Stimulated activated CD4-positive, alpha-beta T cell treated with anti-CD3 and anti-CD28 coated beads, Interleukin-12 subunit alpha, Interleukin-12 subunit beta, amount 100 ng/mL, for 48 hours (primary cell): ENCODE data around the gene MUC20.
"Not testable (repeated sequence)": the region's sequence is repeated elsewhere in the genome, so short reads cannot be mapped to it uniquely, and the experiment has no call there.

ENCODE experiments used
- DNase-seq, 3 donors: peaks; one replicate each; pipeline ENCODE4 v3.0.0-alpha.2; 2020; ENCODE audit warnings: low read depth in 2 of 3, low spot score in 1 of 3

The MUC20 gene

DNA sequence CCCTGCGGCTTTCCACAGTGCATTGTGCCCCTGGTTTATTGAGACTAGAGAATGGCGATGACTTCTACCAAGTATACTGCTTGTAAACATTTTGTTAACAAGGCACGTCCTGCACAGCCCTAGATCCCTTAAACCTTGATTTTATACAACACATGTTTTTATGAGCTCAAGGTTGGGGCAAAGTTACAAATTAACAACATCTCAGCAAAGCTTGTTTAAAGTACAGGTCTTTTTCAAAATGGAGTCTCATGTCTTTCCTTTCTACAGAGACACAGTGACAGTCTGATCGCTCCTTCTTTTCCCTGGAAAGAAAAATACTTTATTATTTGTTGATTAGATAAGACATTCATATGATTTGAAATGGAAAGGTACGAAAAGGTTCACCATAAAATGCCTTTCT is 8.0 kb downstream of the MUC20 start:
- DNase-seq = not testable (repeated sequence)

DNA sequence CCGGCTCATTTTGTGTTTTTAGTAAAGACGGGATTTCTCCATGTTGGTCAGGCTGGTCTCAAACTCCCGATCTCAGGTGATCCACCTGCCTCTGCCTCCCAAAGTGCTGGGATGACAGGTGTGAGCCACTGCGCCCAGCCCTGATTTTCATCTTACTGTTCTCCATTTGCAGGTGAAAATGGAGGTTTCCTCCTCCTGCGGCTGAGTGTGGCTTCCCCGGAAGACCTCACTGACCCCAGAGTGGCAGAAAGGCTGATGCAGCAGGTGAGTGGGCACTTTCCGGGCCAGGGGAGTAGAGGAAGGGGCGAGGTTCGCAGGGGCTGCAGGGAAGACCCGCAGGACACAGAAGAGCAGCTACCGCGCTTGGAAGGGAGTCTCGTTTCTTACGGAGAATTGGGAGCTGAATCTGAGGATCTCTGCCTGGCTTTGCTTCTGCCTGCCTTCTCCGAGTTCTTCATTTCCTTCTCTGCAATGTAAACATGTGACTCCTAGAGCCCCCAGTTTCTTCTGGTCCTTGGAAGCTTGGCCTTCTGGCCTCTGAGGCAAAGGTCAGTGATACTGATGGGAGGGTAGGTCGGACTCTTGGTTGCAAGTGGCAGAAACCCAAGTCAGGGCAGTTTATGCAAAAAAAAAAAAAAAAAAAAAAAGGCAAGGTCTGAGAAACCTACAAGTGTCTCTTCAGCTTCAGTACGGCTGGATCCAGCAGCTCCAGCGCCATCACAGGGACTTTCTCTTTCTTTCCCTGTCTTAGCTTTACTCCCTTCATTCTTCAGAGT is 8.9 kb downstream of the MUC20 start:
- no peak for DNase-seq

GRCh38 chr3:195731356-195731905 is 10.7 kb downstream of the MUC20 start:
- no peak for DNase-seq

- DNase-seq = no peak
Observed at GRCh38 chr3:195732940-195733339, 12.2 kb downstream of the MUC20 start.

DNA sequence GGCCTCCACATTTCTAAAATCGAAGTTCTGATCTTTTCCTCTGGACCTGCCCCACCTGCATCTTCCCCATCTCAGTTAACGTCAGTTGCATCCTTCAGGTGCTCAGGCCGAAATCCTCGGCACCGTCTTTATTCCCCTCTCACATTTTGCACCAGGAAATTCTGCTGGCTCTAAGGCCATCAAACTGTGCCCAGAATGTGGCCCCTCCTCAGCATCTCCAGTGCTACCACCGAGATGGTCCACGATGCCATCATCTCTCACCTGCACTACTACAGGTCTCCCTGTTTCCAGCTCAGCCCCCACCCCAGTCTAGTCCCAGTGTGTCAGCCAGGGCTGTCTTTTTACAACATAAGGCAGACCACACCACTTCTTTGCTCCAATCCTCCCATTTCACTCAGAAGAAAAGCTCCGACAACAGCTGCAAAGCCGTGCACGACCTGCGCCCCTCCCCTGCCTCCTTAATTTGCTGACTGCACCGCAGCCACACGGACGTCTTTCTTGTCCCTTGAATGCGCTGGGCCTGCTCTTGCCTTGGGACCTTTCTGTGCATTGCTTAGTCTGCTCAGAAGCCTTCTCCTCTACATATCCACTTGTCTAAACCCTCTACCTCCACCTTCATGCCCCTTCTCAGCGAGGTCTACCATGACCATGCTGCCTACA is 14.4 kb downstream of the MUC20 start:
- no peak for DNase-seq

- no peak for DNase-seq
Observed at GRCh38 chr3:195736866-195737490, 16.2 kb downstream of the MUC20 start.

- not testable (repeated sequence) for DNase-seq
Observed at GRCh38 chr3:195737782-195738181, 17.0 kb downstream of the MUC20 start.

DNA sequence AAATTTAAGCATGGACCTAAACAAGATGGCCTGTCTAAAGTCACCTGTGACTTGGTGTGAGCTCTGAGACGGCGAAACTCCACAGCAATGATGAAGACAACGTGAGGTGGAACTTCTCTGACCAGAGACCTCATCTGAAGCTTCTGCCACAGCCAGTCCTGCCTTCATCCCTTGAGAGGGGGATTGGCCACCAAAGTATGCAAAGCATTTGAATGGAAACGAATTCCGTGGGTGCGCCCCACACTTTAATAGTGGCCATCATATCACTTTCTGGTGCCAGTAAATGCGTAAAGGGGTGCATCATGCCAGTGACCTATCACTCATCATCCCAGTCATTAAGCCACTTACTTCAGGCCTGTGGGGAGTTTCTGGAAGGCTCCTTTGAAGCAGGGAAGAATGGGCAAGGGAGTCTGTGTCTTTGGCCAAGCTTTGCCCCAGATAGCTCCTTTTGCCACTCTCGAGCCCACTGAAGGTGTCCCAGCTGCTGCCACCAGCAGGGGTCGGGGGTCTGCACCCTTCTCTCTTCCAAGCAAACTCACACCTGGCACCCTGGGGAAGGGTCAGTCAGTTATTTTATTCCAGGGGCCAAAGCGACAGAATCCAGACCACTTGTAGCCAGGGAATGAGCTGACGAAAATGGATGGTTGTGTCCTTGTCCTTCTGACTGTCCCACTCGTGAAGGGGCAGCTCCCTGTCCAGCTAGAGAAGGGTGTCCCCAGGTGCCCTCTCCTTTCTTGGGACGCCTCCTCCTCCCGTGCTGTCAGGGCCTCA is 17.7 kb downstream of the MUC20 start:
- DNase-seq = no peak

- no peak for DNase-seq
Observed at GRCh38 chr3:195739561-195740111, 18.9 kb downstream of the MUC20 start.

- no peak for DNase-seq
Observed at GRCh38 chr3:195744437-195744836, 23.7 kb downstream of the MUC20 start.

- DNase-seq = no peak
Observed at GRCh38 chr3:195746346-195746745, 25.6 kb downstream of the MUC20 start.

DNA sequence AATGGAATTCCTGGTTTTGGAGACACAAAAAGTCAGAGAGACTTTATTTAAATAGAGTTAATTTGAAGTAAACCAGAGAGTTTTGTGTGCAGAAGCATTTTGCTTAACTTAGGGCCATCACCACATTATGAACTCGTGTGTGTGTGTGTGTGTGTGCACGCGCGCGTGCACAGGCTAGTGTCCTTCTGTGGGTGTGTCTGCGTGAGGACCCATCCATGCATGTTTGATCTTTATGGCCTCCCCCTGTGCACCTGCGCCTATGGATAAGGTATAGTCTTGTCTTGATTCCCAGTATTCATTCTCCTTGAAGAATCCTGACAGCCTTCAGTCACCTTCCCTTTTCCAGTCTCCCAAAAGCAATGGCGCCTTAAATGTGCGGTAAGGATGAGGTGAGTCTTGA is 26.0 kb downstream of the MUC20 start:
- DNase-seq = no peak

DNA sequence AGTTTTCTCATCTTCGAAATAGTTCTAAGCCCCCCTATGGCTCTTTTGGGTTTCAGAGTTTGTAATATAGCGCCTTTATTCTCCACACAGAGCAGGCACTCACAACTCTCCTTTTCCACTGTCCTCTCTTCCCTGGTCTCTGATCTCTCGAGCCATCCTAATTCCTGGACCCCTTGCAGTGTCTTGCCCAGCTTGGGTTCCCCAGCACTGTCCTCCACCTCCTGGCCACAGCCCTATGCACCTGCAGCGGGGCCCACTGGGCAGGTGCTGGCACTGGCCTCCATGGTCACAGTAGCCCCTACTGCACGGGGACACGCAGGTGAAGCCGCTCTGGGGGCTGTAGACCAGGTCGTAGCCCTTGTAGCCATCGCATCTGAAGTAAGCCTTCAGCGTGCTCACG is 27.9 kb downstream of the MUC20 start:
- DNase-seq = no peak

- DNase-seq = not testable (repeated sequence)
Observed at GRCh38 chr3:195749101-195749500, 28.3 kb downstream of the MUC20 start.

DNA sequence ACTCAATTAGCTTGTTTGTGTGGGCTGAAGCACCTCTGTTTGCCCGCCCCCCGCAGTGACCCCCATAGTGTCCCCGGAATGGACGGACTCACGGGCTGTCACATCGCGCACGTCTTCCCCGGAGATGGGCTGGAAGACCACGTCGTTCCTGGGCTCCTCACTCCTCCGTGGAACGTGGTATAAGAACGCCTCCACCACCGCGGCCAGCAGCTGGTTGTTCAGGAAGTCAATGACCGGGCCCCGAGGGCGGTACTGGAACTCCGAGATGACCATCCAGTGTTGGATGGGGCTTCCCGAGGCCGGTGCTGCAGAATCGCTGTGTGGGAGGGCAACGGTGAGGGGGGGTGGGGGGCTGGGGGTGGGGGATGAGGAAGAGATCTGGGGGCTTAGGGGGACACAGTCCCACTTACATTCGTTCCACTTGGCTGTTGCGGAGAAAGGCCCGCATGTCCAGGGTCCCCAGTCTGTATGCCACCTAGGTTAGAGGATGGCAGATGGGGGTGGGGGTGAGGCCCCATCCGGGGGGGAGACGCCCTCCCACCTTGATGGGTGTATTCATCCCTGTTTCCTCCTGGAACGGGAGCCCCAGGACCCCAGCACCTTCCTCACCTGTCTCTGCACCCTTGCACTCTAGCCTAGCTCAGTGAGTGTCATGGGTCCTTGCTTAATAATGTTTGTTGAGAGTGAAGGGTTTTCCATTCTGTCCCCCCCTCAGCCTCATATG is 30.2 kb downstream of the MUC20 start:
- no peak for DNase-seq

DNA sequence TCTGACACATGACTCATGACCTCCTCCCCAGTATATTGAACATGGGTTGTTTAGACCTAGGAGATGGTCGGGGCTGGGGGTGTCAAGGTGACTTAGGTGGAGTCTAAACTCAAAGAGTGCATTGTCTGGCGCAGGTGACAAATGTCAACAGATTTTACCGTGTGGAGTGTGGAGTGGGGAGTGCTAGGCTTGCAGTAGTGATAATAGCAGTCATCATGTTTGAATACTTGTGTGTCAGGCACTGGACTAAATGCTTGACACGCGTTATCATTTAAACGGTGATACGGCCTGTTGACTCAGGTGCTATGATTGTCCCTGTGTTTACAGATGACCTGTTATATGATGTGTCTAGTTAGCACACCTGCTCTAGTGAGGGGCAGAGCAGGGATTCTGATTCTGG is 30.8 kb downstream of the MUC20 start:
- no peak for DNase-seq

- no peak for DNase-seq
Observed at GRCh38 chr3:195752066-195752465, 31.3 kb downstream of the MUC20 start.

- no peak for DNase-seq
Observed at GRCh38 chr3:195752546-195753331, 32.0 kb downstream of the MUC20 start.

DNA sequence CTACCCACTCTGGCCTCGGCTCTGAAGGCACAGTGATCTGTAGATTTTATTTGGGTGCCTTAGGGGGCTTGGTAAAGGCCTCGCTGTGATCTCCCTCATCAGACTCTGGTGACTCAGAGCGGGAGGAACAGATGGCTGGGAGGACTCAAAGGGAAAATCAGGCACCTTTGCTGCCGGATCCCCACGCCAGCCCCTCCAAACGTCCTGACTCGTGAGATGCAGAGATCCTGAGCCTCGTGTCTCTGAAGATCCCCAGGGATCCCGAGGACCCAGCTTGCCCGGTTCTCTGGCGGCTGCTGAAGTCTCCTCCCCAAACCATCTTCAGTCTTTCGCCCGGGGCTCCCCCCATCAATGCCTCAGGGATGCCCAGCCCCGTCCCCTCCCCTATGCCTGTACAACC is 32.8 kb downstream of the MUC20 start:
- DNase-seq = no peak

DNA sequence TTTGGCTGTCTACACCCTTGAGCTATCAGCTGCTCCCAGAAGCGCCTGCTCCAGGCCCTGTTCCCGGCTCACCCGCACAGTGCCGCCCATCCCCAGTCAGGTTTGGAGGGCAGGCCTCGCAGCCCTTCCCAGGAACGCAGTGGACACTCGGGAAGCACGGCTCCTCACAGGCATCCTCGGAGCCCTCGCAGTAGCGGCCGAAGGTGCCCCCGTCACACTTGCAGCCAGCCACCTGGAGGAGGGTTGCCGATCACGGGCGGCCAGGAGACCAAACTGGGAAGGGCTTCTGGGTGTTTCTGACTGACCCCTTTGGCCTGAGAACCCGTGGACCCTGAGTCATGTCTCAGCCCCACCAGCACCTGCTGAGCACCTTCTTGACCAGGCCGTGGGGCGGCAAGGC is 33.4 kb downstream of the MUC20 start:
- no peak for DNase-seq
